HG02852 (cell line): Measurements from ENCODE around the gene SLC6A15.
A peak's percentile ranks its signal among the peaks of the same experiment; 100 is the strongest.

ENCODE experiments used
- ATAC-seq: cut with Tn5 transposase; IDR thresholded peaks from one replicate; pipeline ENCODE4 v1.9.1; 2021; ENCODE audit warnings: mild to moderate bottlenecking, moderate library complexity; ENCODE audit not compliant: unreplicated experiment

The SLC6A15 gene

DNA sequence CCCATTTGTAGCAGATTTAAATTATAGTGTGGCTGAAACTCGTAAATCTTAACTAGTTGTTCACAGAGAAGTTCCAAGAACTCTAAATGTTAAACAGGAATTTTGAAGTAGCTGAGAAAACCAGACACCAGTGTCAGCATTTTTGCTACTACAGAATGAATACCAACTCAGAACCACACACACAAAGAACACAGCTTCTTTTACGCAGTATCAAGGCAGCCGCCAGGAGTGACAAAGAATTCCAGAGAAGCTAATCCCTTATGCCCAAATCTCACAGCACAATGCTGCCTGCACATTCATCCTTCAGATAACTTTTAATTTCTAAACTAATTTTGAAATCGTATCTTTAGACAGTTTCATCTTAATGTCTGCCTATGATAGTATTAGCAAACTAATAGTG lies 37.4 kb downstream of the SLC6A15 start:
- ATAC-seq: no peak

DNA sequence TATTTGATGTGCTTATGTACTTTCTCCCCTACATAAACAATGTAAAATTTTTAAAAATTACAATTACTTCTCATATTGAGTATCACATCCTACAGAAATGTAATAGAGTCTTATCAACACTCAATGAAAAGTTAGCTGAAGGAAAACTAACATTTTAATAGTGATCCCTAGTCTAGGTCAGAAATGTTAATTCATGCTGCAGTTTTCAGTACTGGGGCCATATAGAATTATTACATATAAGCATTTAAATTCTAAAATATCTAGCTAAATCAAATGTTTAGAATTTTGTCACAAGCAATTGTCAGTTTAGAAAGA lies 37.8 kb downstream of the SLC6A15 start:
- no peak for ATAC-seq

DNA sequence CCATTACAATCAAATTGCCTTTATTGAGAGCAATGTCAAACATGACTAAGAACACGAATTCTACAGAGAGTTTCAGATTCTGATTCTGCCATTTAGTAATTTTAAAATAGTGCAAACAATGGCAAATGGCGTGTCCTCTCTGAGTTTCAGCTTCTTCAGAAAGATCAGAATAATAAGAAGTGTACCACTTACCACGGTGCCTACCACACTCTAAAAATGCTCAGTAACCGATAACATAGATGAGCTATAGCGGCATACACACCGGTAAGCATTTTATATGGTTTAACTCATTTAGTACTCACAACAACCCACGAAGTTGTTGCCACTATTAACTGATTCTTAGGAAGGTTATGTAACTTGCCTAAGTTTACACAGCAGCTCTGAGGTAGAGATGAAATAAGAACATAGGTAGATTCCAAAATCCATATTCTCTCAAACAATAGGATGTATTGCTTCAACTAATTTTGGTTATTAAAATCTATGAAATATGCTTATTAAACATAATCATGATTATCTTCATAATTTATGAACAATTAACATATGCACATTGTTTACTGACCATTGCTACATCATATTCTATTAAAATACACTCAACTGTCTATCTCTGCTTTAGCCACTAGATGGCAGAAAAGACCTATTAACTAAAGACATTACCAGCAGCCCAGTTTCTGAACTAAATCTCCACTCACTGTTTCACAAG lies 38.3 kb downstream of the SLC6A15 start:
- peak; percentile 91 for ATAC-seq

DNA sequence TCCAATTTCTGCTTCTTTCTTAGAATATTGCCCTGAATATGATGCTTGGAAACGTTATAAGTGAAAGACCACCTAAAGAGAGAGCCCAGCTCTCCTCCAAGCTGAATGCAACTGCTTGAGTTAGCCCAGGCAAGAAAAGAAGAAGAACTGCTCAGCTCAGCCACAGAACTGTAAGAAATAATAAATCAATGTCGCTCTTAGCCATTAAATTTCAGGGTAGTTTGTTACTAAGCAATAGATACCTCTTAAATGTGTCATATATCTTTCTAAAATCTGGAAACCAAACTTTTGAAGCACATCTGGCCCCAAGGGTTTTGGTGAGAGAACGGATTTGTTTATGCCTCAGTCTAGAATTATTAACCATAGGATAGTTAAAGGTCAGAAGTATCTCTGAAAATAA lies 50.4 kb downstream of the SLC6A15 start:
- no peak for ATAC-seq

DNA sequence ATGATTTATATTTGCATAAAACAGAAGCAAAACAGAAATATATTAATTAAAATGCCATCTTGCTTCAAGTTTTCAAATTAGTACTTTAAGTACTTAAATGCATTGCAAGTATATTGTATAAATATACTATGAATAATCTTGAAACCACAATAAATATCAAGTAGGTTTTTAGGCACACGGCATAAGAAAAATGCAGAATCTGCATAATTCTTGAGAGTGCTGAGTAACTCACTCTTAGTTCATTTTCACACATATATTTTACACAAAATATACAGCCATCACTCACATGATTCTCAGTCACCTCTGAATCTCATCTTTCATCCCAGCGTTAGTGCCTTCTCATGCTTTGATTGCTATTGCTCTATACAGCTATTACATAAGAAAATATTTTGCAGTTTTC lies 51.9 kb downstream of the SLC6A15 start:
- no peak for ATAC-seq

DNA sequence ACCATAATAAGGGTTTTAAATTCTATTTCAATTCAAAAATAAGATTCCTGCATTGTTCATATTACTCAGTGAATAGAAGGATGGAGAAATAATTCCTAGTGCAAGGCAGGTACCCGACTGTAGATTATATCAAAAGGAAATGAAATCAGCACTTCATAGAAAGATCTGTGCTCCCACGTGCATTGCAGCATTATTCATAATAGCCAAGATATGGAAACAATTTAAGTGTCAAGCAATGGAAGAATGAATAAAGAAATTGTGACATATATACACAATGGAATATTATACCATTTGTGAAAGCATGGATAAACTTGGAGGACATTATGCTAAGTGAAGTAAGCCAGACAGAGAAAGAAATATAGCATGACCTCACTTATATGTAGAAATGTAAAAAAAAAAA lies 53.8 kb downstream of the SLC6A15 start:
- no peak for ATAC-seq

DNA sequence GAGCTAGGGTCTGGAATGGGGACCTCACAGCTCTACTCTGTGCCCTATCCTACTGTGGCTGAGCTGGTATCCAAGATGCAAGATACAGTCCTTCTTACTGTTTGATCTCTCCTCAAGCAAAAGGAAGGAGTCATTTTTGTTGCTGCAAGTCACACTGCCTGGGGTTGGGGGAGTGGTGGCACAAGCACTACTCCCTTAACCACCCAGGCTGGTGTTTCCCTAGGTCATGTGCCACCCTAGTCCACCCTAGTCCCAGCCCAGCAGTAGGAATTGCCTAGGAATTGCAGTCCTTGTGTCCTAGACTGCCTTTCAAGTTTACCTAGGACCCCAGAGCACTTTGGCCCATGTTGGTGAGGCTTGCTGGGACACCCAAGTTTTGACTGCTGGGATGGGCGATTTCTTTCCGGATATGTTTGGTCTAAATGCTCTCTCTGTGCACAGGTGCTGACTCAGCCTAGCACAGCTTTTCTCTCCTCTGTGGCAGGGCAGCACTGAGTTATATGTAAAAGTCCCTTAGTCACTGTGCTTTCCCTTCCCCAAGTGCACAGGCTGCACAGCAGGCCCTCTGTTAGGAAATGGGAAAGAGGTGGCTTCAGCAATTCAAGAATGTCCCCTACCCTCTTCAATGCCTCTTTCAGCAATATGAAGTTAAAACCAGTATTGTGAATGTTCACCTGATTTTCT lies 54.9 kb downstream of the SLC6A15 start:
- ATAC-seq: no peak

DNA sequence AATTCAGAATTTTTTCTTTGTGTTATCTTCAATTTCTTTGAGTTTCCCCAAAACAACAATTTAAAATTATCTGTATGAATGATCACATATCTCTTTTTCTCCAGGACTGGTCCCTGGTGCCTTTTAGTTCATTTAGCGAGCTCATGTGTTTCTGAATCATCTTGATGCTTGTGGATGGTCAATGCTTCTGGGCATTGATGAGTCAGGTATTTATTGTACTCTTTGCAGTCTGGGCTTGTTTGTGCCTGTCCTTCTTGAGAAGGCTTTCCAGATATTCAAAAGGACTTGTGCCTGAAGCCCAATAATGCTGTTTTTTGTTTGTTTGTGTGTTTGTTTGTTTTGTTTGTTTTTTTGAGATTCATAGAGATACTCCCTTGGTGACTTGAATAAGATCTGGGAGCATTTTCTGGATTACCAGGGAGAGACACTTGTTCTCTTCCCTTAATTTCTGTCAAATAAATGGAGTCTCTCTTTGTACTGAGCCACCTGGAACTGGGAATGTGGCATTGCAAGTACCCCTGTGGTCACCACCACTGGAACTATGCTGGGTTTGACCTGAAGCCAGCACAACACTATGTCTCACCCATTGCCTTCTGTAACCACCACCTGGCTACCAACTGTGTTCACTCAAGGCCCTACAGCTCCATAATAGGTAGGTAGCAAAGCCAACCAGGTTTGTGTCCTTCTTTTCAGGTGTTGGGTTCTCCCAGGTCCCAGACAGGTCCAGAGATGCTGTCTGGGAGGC lies 56.3 kb downstream of the SLC6A15 start:
- ATAC-seq: no peak

DNA sequence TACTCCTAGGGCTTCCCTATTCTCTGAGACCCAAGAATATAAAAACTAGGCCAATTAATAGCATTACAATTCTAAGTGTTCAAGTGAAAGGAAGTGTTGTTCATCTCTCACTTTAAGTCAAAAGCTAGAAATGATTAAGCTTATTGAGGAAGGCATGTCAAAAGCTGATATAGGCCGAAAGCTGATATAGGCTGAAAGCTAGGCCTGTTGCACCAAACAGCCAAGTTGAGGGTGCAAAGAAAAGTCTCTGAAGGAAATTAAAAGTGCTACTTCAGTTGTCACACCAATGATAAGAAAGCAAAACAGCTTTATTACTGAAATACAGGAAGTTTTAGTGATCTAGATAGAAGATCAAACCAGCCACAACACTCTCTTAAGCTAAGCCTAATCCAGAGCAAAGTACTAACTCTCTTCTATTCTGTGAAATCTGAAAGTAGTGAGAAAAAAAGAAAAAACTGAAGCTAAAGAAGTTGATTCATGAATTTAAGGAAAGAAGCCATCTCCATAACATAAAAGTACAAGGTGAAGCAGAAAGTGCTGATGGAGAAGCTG lies 68.9 kb downstream of the SLC6A15 start:
- ATAC-seq: no peak

DNA sequence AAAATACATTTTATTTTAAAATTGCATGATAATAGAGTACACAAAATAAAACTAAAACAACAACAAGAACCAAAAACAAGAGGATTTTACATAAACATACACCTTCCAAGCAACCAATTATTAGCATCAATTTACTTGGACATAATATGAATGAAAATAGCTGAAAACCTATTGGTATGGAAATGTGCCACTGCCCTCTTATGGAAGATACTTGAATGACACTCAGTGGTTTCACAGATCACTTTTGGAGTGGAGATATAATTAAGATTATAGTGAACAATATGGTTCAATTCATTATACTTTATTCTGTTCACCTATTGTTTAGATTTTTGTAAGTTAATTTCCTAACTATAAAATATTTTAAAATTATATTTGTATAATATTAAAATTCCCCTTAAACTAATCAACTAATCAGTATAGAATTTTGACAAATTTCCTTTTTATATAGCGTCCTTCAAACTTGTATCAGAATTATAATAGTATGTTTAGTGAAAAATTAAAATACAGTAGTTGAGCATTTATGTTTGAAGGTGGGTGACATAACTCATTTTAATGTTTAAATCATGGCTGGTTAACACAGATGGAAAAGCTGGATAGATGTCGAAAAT lies 70.1 kb downstream of the SLC6A15 start:
- peak; percentile 69 for ATAC-seq

DNA sequence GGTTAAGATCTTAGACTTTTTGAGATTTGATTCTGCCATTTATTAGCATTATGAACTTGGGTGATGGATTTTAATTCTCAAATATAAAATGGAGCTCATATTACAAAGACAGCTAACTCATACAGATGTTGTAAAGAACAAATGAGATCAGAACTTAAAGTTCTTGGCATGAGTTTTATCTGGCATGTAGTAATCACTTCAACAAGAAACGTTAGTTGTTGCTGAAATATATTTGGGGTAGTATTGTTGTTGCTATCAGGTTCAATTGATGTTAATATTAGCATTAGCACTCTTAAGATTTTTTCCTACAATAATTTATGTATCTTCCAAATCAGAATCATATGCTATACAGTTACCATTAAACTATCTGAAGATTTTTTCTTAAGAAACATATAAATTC lies 71.0 kb downstream of the SLC6A15 start:
- no peak for ATAC-seq

DNA sequence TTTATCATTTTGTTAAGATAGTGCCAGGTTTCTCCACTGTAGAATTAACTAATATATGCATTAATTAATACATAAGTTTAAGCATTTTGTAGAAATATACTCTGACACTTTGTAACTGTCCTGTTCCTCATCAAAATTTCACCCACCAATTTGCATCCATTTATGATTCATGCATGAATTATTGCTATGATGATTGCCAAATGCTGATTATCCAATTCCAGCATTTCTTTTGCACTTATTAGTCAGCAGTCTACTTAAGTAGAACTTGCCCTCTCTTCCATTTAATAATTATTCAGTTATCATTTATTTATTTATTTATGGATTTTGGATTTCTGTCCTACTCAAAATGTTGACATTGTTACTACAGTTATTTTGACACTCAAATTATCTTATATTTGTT lies 72.2 kb downstream of the SLC6A15 start:
- ATAC-seq: no peak

DNA sequence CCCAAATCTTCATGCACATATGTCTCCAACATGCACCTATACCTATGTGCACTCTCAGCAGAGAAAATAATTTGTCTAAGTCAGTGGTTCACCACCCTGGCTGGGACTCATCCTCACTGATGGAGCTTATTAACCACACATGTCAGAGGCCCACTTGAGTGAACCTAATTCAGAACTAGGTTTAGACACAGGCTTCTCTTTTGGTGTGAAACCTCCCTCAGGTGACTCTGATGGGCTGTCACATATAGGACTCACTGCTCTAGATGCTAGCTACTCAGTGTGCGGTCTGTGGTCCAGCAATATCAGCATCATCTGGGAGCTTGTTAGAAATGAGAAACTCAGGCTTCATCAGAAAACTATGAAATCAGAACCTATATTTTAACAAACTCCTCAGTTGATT lies 85.7 kb downstream of the SLC6A15 start:
- no peak for ATAC-seq

DNA sequence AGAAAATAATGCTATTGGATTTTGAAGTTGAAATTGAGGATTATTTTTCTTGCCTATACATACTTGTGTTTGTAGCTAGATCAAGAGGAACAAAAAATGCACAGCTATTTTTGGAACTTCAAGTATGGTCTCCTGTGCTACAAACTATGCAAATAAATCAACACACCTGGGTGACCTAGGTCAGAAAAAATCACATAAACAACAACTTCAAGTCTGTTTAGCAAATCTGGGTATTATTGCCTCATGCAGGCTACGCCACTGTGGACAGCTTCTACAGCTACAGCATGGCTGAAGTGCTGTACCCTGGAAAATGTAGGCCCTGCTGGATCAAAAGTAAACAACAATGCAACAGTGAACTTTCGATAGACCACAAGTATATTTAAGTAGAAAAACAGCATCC lies 87.5 kb downstream of the SLC6A15 start:
- peak; percentile 60 for ATAC-seq

DNA sequence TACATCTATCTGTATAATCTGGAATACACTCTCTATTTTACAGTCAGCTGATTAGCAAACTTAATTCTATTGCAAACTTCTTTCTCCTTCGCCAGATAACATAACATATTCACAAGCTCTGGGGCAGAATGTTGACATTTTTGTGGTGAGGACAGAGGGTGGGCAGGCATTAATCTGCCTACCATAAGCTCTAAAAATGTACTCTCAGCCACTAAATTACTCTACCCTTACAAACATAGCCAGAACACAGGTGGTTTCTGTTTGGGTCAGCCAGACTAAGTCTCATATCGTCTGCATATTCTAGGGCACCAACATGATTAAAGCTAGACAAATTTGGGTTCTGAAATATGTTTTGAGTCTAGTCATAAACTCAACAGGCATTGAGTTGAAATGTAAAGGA lies 90.1 kb downstream of the SLC6A15 start:
- no peak for ATAC-seq

DNA sequence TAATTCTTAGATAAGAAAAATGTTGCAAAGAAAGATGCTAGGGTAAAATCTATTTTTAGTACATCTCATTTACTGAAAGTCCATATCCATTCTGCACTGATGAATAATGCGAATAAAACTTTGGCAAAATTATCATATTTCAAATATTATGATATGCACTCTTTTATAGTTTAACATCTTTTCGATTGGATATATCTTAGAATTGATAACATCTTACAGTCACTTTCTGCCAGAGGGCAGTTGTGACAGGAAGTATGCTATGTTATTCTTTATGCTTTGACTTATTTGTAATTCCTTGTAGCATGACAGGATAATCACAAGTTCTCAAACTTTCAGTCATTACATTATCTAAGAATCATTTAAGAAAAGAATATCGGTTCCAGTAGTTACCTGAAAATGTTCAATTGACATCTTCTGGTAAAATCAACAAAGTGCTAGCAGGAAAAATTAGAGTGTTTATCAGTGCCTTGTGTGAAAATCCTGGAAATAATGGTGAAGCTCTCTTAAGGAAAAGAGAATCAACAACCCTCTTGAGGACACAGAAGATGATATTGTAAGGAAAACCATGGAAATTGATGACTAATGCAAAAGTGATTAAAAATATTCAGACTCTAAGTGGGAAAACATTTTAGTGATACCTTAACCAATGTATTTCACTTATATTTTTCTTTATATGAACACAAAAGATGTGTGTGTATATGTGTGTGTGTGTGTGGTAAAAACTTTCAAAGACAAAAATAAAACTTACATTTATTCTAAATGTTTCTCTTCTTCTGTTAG lies 95.5 kb downstream of the SLC6A15 start:
- no peak for ATAC-seq

DNA sequence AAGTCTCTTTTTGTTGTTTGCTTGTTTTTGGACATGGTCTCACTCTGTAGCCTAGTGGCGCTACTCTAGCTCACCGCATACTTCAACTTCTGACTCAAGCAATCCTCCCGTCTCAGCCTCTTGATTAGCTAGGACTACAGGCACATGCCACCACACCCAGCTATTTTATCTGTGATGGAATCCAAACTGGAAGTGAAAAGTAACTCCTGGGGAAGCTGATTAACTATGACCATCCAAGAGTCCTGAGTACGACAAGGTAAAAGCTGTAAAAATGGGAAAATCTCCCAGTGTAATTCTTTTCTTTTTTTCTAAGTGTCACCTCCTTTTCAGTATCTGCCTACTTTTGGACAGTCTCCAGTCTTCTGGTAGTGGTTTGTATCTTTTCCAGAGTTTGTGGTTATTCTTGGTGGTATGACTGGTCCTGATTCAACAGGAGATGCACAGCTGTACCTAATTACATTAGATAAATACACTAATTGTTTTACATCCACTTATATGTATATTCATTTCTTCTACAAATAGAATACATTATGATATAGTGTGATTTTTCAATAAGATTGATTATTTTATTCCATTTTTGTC lies 97.8 kb downstream of the SLC6A15 start:
- ATAC-seq: no peak

DNA sequence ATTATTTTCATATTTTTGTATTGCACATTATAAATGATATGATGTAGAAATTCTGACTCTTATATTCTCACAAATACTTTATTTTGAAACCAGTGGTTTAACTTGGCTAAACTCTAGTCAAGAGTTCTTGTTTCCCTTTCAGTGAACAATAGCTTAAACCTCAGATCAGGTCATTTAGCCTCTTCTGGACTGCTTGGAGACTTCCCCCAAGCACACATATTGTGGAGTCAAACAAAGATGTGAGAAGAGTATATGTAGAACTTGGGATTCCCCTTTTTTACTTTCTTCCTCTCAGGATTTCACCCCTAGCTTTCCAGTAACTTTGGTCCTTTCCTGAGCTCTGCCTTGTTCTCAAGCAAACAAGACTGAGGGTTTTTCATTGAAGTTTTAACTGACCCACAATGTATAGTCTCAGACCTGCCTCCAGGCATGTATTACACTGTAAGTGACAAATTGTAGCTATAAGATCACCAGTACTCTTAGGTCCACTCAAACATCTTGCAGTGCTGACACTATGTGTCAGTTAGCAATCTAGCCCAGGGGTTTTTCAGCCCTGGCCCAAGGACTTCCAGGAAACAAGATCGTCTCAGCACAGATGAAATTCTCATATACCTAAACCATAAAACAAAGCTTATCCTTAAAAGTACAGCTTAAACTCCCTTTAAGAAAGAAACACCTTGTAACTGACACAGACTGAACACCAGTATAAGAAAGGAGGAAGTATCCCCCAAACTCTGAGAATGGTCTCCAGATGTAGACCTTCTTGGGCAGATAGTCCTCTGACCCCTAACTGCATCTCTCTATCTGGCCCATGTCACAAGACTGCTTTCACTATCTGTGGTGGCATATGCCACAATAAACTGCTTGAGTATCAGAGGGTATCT lies 98.6 kb downstream of the SLC6A15 start:
- peak; percentile 86 for ATAC-seq

DNA sequence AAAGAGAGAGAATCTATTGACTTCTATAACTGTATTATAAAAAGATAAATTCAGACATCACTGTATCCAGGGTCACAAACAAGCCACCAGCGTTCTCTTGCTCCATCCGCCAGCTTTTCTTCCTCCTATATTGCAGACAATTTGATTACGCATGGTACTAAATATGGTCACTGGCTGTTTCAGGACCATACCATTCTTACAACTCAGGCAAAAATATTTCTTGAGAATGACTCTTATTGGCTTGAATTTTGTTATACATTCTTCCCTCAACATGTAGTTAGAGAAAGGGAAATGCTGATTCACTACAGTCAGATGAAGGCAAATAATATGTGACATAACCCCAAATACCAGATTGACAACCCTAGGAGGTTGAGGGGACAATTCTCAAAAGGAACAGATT lies 101.3 kb downstream of the SLC6A15 start:
- no peak for ATAC-seq
